Testis (tissue), 2 donors: Measurements from ENCODE around the gene XAB2.

ENCODE experiments used
- CTCF ChIP-seq, 3 experiments: fragments of 450-650 bp in 2 of 3; fragments of 200-600 bp in 1 of 3; sonication (generic) in 1 of 3; IDR thresholded peaks; one replicate each; pipeline ENCODE4 v1.5.1; 2016 to 2019; ENCODE audit warnings: antibody characterized with exemption in 3 of 3, mild to moderate bottlenecking in 2 of 3, moderate library complexity in 1 of 3
- POLR2A ChIP-seq: fragments of 450-650 bp; IDR thresholded peaks from one replicate; pipeline ENCODE4 v1.6.1; 2017; ENCODE audit warnings: antibody characterized with exemption, mild to moderate bottlenecking, moderate library complexity

GRCh38 chr19:7610491-7611240 is 18.7 kb downstream of the XAB2 start:
- no peak for TF ChIP-seq CTCF (IDR thresholded peaks at IDR 0.05)
- no peak for TF ChIP-seq POLR2A
